ENCODE measurements around the gene PHKG2.
A peak's percentile ranks its signal among the peaks of the same experiment; 100 is the strongest.
"Not testable (repeated sequence)": the region's sequence is repeated elsewhere in the genome, so short reads cannot be mapped to it uniquely, and the experiment has no call there.

The PHKG2 gene, protein sequence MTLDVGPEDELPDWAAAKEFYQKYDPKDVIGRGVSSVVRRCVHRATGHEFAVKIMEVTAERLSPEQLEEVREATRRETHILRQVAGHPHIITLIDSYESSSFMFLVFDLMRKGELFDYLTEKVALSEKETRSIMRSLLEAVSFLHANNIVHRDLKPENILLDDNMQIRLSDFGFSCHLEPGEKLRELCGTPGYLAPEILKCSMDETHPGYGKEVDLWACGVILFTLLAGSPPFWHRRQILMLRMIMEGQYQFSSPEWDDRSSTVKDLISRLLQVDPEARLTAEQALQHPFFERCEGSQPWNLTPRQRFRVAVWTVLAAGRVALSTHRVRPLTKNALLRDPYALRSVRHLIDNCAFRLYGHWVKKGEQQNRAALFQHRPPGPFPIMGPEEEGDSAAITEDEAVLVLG

DNA sequence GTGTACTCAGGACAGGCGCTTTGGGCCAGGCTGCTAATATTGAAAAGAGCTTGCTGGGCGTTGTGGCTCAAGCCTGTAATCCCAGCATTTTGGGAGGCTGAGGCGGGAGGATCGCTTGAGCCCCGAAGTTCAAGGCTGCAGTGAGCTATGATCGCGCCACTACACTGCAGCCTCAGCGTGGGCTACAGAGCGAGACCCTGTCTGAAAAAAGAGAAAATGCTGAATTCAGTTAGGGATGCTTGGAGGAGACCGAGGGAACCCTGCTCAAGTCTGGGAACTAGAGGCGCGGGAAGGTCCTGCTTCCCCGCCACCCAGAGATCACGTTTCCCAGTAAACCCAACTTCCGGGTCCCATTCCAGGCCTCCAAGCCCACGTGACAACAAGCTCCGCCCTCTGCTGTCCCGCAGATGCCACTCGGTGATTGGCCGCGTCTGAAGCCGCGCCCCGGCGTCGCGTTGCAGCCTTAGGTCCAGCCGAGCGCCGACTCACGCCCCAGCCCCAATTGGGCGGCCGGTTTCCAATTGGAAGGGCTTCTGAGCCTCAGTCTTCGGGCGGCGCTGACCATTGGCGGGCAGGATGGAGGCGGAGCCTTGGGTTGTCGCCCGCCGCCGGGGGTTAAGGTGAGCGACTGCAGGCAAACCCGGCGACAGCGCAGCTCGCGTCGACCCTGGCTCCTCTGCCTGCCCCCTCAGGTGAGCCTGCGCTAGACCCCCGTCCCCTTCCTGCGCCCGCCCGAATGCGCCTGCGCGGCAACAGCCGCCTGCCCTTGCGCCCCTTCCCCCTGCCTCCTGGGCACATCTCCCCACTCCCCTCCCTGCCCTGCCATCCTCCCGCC, at the start of gene PHKG2:
Gene PHKG2, plus strand, starts transcription at position 627 of the 835 bp plus-strand sequence. CDS start 396 bp downstream, outside the sequence.
- DNase-seq (ENCODE audit: extremely low read depth in 1 of 2, low read depth in 1 of 2), result peak; percentile 97 to 98

DNA sequence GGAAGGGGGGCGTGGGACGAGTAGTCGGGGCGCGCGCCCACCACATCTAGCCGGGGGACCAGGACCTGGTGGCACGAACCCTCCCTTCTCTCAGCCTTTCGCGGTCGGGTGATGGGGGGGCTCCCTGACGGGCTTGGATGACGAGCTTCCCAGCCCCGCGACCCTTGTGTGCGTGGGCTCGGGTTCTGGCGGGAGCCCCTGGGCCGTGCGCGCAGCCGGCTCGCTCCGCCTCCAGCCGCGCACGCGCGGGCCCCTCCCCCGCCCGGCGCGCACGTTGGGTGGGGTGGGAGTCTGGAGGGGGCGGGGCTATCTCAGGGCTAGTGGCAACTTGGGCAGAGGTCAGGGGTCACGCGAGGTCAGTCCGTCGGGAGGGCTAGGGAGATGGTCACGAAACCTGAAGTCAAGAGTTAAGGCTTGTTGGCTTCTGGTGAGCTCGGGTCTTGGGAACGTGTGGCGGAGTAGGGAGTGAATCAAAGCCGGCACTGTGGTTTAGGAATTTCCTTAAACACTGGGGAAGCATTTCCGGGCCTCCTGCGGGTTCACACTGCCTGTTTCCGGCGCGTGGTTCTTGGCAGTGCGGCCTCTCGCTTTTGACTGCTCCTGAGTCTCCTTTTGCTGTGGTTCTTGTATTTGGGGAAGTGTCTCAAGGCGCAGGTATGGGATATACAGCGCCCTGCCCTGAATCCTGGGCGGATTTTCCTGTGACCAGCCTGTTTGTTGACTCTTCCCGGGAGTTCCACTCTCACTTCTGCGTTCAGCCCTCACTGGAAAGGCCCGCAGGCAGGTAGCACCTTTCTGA, 49.2 kb upstream of the PHKG2 start, which contains the start of gene SRCAP:
Gene SRCAP, plus strand, starts transcription at position 356 of the 799 bp plus-strand sequence. CDS start 1,654 bp downstream, outside the sequence.
- peak; percentile 79 to 84 for DNase-seq (ENCODE audit: extremely low read depth in 1 of 2, low read depth in 1 of 2)

DNA sequence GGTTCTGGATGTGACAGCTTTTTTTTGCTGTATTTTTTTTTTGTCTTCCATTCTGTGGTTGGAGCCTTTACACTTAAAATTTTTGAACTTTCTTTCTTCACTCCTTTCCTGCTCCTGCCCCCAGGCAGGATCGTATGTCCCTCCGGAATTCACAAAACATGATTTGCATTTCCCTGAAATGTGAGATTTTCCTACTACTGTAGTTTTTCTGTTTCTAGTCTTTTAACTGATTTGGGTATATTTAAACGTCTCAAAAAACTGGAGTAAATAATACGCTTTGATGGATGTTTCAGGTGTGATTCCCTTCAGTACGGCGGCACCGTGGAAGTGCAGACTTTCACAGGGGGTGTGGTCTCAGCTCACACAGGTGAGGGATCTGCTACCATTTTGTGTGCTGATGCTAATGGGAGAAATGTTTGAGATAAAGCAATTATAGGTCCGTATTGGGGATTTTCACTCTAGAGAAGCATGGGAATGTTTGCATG, 48.6 kb upstream of the PHKG2 start:
- DNase-seq (ENCODE audit: extremely low read depth in 1 of 2, low read depth in 1 of 2), result no peak

DNA sequence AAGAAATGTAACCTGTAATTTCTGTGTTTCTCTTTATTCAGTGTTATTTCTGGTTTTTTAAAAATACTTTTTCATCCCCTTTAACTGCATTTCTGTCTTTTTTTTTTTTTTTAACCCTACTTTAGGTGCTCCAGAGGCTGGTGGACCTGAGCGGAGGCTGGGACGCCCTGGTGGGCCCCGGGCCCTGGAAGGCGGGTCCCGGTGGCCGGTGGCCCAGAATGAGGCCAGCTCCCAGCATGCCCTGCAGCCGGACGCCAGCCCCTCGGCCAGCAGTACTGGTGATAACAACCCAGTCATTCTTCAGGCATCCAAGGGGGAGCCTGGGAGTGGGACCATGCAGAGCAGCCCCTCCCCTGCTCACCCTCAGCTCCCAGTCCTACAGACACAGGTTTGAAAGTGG, 47.7 kb upstream of the PHKG2 start:
- no peak for DNase-seq (ENCODE audit: extremely low read depth in 1 of 2, low read depth in 1 of 2)

DNA sequence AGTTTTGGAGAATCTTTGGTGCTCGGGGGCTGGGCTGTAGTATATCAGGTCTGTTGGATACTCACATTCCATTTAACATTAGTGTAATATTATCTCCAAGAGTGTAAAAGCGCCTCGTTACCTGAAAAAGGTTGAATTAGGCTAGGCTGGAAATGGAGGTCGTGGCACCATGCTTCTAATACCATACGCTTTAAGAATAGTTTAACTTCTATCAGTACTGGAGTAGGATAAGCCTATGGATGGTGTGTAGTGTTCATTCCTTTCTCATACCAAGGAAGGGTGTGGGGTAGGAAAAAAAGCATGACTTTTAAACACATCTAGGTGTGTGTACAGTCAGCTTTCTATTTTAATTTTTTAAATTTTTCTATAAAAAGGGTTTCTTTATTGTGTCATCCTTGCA, 47.3 kb upstream of the PHKG2 start:
- no peak for DNase-seq (ENCODE audit: extremely low read depth in 1 of 2, low read depth in 1 of 2)

DNA sequence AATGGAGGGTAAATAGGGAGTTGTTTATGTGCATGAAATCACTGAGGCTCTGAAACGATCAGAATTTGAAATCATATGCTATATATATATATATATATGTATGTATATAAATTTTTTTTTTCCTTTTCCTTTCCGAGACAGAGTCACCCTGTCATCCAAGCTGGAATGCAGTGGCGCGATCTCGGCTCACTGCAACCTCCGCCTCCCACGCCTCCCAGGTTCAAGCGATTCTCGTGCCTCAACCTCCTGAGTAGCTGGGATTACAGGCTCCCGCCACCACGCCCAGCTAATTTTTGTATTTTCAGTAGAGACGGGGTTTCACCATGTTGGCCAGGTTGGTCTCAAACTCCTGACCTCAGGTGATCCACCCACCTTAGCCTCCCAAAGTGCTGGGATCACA, 45.2 kb upstream of the PHKG2 start:
- not testable (repeated sequence) for DNase-seq (ENCODE audit: extremely low read depth in 1 of 2, low read depth in 1 of 2)

DNA sequence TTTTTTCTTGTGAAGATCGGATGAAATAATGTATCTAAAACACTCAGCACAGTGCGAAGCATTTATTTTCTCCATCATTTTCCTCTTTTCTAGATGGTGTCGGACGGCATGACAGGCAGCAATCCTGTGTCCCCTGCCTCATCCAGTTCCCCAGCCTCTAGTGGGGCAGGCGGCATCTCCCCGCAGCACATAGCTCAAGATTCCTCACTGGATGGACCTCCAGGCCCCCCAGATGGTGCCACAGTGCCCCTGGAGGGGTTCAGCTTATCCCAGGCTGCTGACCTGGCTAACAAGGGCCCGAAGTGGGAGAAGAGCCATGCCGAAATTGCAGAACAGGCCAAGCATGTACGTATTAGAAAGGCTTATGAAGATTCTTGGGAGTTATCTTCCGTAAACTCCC, 44.3 kb upstream of the PHKG2 start:
- DNase-seq (ENCODE audit: extremely low read depth in 1 of 2, low read depth in 1 of 2), result no peak

DNA sequence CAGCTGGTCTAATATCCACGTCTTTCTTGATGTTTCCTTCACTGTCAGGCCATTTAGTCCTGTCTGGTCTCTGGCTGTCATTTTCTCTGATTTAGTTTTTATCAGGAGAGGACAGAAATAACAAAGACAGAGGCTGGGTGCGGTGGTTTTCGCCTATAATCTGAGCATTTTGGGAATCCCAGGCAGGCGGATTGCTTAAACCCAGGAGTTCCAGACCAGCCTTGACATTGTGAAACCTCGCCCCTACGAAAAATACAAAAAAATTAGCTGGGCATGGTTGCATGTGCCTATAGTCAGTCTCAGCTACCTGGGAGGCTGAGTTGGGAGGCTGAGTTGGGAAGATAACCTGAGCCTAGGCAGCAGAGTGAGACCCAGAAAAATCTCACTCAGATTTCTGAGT, 42.2 kb upstream of the PHKG2 start:
- no peak for DNase-seq (ENCODE audit: extremely low read depth in 1 of 2, low read depth in 1 of 2)

DNA sequence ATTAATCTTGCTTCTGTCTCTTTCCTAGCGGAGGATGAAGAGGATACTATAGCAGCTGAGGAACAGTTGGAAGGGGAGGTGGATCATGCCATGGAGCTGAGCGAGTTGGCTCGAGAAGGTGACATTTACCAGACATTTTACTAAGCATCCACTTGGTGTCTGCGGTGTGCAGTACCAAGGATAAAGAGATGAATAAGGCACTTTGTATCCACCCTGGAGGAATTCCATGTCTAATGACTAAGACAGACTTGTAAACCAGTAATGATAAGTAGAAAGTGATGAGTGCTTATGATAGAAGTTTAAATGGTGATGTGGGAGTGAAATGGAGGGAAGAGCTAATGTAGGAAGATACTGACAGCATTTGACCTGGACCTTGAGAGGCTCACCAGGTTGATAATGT, 37.3 kb upstream of the PHKG2 start:
- DNase-seq (ENCODE audit: extremely low read depth in 1 of 2, low read depth in 1 of 2), result no peak

DNA sequence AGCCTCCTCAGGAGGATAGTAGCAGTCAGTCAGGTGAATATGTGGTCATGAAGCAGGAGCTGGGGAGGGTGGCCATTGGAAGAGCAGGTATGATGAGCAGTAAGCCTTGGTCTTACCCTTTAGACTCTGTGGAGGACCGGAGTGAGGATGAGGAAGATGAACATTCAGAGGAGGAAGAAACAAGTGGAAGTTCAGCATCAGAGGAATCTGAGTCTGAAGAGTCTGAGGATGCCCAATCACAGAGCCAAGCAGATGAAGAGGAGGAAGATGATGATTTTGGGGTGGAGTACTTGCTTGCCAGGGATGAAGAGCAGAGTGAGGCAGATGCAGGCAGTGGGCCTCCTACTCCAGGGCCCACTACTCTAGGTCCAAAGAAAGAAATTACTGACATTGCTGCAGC, 36.5 kb upstream of the PHKG2 start:
- DNase-seq (ENCODE audit: extremely low read depth in 1 of 2, low read depth in 1 of 2), result no peak

DNA sequence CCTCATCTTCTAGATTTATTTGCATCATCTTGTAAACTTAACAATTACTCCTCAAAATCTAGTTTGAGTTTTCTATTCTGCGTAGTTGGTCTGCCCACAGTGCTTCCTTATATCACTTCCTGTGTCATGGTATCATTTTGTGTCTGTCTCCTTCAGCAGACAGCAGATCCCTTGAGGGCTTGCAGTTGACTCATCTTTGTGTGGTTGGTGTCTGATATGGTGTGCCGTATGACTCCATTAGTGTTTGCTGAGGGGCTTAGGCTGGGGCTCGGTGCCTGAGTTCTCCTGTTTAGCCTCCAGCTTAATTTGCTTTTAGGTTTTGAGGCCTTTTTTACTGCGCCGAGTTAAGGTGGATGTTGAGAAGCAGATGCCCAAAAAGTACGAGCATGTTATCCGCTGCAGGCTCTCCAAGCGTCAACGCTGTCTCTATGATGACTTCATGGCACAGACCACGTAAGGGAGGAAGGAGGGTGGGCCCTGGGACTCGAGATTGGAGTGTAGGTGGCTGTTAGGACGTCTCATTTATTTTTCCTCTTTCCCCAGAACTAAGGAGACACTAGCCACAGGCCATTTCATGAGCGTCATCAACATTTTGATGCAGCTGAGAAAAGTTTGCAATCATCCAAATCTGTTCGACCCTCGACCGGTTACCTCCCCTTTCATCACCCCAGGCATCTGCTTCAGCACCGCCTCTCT, 32.3 kb upstream of the PHKG2 start:
- DNase-seq (ENCODE audit: extremely low read depth in 1 of 2, low read depth in 1 of 2), result peak in 1 of 2 donors; percentile 44

DNA sequence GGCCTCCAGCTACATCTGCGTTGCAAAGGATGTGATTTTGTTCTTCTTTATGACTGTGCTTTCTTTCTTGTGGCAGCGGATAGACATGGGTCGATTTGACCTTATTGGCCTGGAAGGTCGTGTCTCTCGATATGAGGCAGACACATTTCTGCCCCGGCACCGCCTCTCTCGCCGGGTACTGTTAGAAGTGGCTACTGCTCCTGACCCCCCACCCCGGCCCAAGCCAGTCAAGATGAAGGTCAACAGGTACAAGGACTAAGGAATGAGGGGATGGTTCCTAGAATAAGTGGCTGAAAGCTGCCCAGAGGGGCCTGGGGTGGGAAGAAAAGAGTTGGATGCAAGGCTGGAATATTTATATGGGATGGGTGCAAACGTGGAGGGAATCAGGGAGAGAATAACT, 28.1 kb upstream of the PHKG2 start:
- no peak for DNase-seq (ENCODE audit: extremely low read depth in 1 of 2, low read depth in 1 of 2)

DNA sequence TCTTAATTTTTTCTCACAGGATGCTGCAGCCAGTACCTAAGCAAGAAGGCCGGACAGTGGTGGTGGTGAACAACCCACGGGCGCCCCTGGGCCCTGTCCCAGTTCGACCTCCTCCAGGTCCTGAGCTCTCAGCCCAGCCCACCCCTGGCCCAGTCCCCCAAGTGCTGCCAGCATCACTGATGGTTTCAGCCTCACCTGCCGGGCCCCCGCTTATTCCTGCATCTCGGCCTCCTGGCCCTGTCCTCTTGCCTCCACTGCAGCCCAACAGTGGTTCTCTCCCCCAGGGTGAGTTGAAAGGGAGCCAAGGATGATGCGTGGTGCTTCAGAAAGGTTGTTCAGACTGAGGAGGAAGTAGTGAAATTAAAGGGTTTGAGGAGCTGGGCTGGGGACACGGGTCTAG, 27.5 kb upstream of the PHKG2 start:
- no peak for DNase-seq (ENCODE audit: extremely low read depth in 1 of 2, low read depth in 1 of 2)

DNA sequence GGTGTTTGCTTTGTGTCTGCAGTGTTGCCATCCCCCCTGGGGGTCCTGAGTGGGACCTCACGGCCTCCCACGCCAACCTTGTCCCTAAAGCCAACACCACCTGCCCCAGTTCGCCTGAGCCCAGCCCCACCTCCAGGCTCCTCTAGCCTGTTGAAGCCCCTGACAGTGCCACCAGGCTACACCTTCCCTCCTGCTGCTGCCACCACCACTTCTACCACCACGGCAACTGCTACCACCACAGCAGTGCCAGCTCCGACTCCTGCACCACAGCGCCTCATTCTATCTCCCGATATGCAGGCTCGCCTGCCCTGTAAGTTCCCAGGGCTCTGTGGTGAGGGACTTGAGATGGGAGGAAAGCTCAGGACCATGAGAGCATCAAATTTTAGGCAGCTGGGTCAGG, 27.1 kb upstream of the PHKG2 start:
- no peak for DNase-seq (ENCODE audit: extremely low read depth in 1 of 2, low read depth in 1 of 2)

DNA sequence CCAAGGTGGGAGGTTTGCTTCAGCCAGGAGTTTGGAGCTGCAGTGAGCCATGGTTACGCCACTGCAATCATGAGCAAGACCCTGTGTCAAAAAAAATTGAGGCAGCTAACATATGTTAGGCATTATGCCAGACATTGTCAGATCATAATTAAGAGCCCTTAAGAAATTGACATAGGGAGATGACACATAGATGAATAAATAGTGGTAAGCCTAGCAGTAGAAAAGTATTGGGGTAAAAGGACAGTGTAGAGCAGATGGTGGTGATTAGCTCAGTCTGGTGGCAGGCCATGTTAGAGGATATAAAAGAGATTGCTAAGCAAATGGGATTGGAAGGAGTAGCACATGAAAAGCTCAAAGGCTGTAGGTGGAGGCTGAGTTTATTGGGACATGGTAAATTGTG, 26.6 kb upstream of the PHKG2 start:
- DNase-seq (ENCODE audit: extremely low read depth in 1 of 2, low read depth in 1 of 2), result no peak

DNA sequence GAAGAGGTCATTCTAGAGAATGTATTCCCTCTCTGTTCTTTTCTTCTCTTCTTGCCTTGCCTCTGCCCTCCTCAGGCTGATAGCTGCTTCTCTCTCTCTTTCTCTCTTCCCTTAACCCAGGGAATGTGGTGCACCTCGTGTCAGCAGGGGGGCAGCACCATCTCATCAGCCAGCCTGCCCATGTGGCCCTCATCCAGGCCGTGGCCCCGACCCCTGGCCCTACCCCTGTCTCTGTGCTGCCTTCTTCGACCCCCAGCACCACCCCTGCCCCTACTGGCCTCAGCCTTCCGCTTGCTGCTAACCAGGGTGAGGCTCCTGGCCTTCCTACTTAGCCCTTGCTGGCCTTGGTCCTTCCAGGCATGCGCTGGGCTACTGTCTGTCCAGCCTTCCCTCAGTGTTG, 25.8 kb upstream of the PHKG2 start:
- DNase-seq (ENCODE audit: extremely low read depth in 1 of 2, low read depth in 1 of 2), result no peak

DNA sequence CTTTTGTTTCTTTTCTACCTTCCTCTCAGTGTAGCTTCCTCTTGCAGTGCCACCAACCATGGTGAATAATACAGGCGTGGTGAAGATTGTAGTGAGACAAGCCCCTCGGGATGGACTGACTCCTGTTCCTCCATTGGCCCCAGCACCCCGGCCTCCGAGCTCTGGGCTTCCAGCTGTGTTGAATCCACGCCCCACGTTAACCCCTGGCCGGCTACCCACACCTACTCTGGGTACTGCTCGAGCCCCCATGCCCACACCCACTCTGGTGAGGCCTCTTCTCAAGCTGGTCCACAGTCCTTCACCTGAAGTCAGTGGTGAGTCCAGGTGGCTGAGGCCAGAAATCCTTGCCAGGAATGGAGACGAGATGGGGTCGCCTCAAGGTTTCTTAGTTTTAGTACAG, 25.3 kb upstream of the PHKG2 start:
- DNase-seq (ENCODE audit: extremely low read depth in 1 of 2, low read depth in 1 of 2), result no peak

DNA sequence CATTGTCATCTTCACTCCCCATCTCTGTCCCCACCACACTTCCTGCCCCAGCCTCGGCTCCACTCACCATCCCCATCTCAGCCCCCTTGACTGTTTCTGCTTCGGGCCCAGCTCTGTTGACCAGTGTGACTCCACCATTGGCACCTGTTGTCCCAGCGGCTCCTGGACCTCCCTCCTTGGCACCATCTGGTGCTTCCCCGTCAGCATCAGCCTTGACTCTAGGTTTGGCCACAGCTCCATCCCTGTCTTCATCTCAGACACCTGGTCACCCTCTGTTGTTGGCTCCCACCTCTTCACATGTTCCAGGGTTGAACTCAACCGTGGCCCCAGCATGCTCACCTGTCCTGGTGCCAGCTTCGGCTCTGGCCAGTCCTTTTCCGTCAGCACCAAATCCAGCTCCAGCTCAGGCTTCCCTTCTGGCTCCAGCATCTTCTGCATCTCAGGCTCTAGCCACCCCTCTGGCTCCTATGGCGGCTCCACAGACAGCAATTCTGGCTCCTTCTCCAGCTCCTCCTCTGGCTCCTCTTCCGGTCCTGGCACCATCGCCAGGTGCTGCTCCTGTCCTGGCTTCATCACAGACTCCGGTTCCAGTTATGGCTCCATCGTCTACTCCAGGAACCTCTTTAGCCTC, 24.4 kb upstream of the PHKG2 start:
- no peak for DNase-seq (ENCODE audit: extremely low read depth in 1 of 2, low read depth in 1 of 2)

DNA sequence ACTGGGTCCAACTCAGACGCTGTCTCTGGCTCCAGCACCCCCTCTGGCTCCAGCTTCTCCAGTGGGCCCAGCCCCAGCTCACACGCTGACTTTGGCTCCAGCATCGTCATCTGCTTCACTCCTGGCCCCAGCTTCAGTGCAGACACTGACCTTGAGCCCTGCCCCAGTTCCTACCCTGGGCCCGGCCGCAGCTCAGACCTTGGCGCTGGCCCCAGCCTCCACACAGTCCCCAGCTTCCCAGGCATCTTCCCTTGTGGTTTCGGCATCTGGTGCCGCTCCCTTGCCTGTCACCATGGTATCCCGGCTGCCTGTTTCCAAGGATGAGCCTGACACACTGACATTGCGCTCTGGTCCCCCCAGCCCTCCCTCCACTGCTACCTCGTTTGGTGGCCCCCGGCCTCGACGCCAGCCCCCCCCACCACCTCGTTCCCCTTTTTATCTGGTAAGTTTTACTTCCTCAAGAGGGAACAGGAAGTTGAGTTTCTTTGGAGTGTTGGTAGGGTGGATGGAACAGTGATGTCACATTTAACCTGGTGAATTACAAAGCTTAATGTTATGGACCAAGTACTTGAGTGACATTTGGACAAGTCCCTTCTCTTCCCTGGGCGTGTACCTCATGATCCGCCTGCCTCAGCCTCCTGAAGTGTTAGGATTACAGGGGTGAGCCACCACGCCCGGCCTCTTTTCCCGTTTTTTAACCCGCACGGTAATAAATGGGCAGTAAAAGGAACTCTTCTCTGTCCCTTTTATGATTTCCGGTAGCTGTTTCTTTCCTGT, 23.4 kb upstream of the PHKG2 start:
- no peak for DNase-seq (ENCODE audit: extremely low read depth in 1 of 2, low read depth in 1 of 2)
